Left lung (tissue), 14 donors: ENCODE measurements around the gene ARHGEF18. TPM values are rescaled to one million over a fixed set of nuclear protein-coding genes. Genes with fewer than 3 reads are reported as not detected.

Experiments
- ATAC-seq: fragments of 200-7000 bp; cut with Tn5 transposase; one replicate; pipeline ENCODE4 v1.9.1; 2020; ENCODE audit warnings: moderate library complexity
- DNase-seq, 4 donors: peaks; one replicate each; pipeline ENCODE4 v3.0.0-alpha.2; 2013 to 2020
- H3K27ac ChIP-seq, 2 donors: fragments of 200-600 bp; sonication (generic) in 1 of 2; one replicate each; pipeline versions ENCODE4 v1.5.0 to v1.8.0; 2020 to 2021
- H3K27me3 ChIP-seq, 2 donors: fragments of 200-600 bp; sonication (generic) in 1 of 2; one replicate each; pipeline versions ENCODE4 v1.5.0 to v1.8.0; 2020 to 2021
- H3K36me3 ChIP-seq, 2 donors: fragments of 200-600 bp; sonication (generic) in 1 of 2; one replicate each; pipeline versions ENCODE4 v1.5.0 to v1.8.0; 2020 to 2021
- H3K4me1 ChIP-seq, 2 donors: fragments of 200-600 bp; one replicate each; pipeline ENCODE4 v1.8.0; 2021
- H3K4me3 ChIP-seq, 2 donors: fragments of 200-600 bp; sonication (generic) in 1 of 2; one replicate each; pipeline versions ENCODE4 v1.5.0 to v1.8.0; 2020 to 2021; ENCODE audit warnings: mild to moderate bottlenecking in 1 of 2
- H3K9me3 ChIP-seq, 2 donors: fragments of 200-600 bp; sonication (generic) in 1 of 2; one replicate each; pipeline versions ENCODE4 v1.5.0 to v1.8.0; 2020 to 2021
- CTCF ChIP-seq, 2 donors: fragments of 200-600 bp; sonication (generic) in 1 of 2; IDR thresholded peaks; one replicate each; pipeline versions ENCODE4 v1.5.0 to v1.8.0; 2021; ENCODE audit warnings: antibody characterized with exemption in 2 of 2
- intact Hi-C, 2 donors: fragments of 100-400 bp; cut with DNase I; formaldehyde crosslinking; loops; one replicate each; pipeline versions ENCODE4 v1.11.2 to v1.14.2; 2022
- long read RNA-seq, 12 donors: library from polyadenylated mRNA in 2 of 12; unstranded in 2 of 12; transcript quantifications; one replicate each; pipeline ENCODE4 v2.0.0 and lab custom pipeline, GENCODE V29; 2019 to 2026
- polyA plus RNA-seq, 6 donors: library from polyadenylated mRNA; unstranded; fragments of 120-200 nt; gene quantifications; one replicate each; pipeline ENCODE4 v1.2.1, GENCODE V29; 2013; ENCODE audit not compliant: insufficient read length in 6 of 6
- total RNA-seq, 2 donors: library from RNA; stranded (reverse); fragmentation: NEBNext Ultra II Directional; extraction: Animal tissue kit (Norgen Biotek cat#: 25700); gene quantifications; one replicate each; pipeline ENCODE4 v1.2.1, GENCODE V29; 2021
- donor health status: DM: no; HTN: yes; CAD: no.
- donor health status: DM: no; HTN: no; CAD: no.

Gene ARHGEF18
- total RNA-seq: 10 to 100 TPM; 42.8 to 61.2 TPM
- polyA plus RNA-seq: 10 to 100 TPM; 24.6 to 35.3 (median 28.7) TPM
- long read RNA-seq, donor 1: 0 reads
- long read RNA-seq, donor 2: 0 reads
- long read RNA-seq, donor 3: 0 reads
- long read RNA-seq, donor 4, partial matches to known transcripts: 6 of 16 reads
- long read RNA-seq, donor 4, other reads (novel, unspliced or antisense): 10 of 16 reads
- long read RNA-seq, donor 5: 0 reads
- long read RNA-seq, donor 6, partial matches to known transcripts: 9 of 9 reads
- long read RNA-seq, donor 6, other reads (novel, unspliced or antisense): 0 of 9 reads
- long read RNA-seq, donor 7, partial matches to known transcripts: 5 of 5 reads
- long read RNA-seq, donor 7, other reads (novel, unspliced or antisense): 0 of 5 reads
- long read RNA-seq, donor 8: 0 reads
- long read RNA-seq, donor 9: 0 reads
- long read RNA-seq, donor 10, partial matches to known transcripts: 3 of 6 reads
- long read RNA-seq, donor 10, other reads (novel, unspliced or antisense): 3 of 6 reads
- long read RNA-seq, donor 11: 0 reads
- long read RNA-seq, donor 12: 0 reads

DNA sequence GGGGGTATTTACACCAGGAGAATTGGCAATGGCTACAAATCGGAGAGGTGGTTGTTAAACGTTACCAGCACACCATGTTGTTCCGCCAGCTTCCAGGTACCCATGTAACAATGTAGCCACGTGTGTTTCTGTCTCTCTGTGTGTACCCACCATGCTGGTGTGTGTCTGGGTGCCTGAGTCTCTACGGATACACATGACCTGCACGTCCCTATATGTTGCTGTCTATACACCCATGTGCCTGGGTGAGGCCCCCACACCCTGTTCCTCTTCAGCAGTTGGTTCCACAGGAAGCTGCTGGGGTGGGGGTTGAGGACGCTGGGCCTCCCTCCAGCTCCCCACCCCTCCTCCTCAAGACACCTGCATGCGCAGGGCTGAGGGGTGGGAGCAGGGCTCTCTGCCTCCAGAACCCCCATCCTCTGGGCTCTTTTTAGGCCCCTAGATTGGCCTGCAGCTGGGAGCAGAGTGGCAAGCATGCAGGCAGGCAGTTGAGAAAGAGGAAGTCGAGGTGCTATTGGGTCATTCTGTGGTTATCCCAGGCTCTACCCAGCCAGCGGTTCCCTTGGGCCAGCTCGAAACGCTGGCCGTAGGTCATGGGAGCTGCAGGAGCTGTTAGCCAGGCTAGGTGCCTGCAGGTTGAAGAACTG, at the start of gene ARHGEF18:
ARHGEF18 (plus strand) TSS at position 351 of the 644 bp plus-strand sequence. CDS start 13,954 bp downstream, outside the sequence.
- Histone ChIP-seq H3K4me1 (peaks cover 0 to 42% of the 10 kb centered on the region in 2 donors), H3K36me3 (no peaks in the 10 kb centered on the region), H3K27me3 (no peaks in the 10 kb centered on the region), H3K9me3 (peaks cover 0 to 9% of the 10 kb centered on the region in 2 donors), H3K4me3 (peak within 1 kb of the TSS in 1 of 2 donors; percentile 31), H3K27ac (peak within 1 kb of the TSS in 1 of 2 donors; percentile 82)
- peak; percentile 80 for ATAC-seq
- intact Hi-C loops: no loop called here
- no peak for TF ChIP-seq CTCF (IDR thresholded peaks at IDR 0.05)
- DNase-seq: peak in 2 of 4 donors; percentile 73 to 88

GRCh38 chr19:7301525-7301924, 47.2 kb upstream of the ARHGEF18 start:
- ATAC-seq: no peak
- no peaks in the 10 kb centered on the region for H3K36me3 ChIP-seq
- TF ChIP-seq CTCF (IDR thresholded peaks at IDR 0.05): no peak
- H3K9me3 ChIP-seq: no peaks in the 10 kb centered on the region
- H3K27ac ChIP-seq: no peak overlapping the region
- H3K4me3 ChIP-seq: no peak overlapping the region
- no peak for DNase-seq
- peaks cover 0 to 2% of the 10 kb centered on the region in 2 donors for H3K4me1 ChIP-seq
- peaks cover 0 to 9% of the 10 kb centered on the region in 2 donors for H3K27me3 ChIP-seq
- intact Hi-C loops: no loop called here

DNA sequence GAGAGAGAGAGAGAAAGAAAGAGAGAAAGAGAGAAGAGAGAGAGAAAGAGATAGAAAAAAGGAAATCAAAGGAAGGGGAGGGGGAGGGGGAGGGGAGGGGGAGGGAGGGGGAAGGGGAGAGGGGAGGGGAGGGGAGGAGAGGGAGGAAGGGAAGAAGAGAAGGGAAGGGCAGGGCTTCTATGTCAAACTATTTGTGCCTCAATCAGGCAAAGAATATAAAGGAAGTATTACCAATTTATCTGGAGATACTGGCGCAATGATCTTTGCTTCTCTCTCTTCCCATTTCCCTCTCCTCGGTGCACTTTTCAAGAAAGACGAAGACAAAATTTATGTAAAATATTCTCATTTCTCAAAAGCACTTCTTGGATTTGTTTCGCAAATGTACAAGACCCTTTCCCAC, 45.3 kb upstream of the ARHGEF18 start:
- no peak for TF ChIP-seq CTCF (IDR thresholded peaks at IDR 0.05)
- ATAC-seq (no peak), DNase-seq (no peak)
- H3K4me1 ChIP-seq: peaks cover 0 to 2% of the 10 kb centered on the region in 2 donors
- H3K27ac ChIP-seq: no peak overlapping the region
- H3K4me3 ChIP-seq: no peak overlapping the region
- H3K27me3 ChIP-seq: peaks cover 0 to 9% of the 10 kb centered on the region in 2 donors
- intact Hi-C loops: no loop called here
- H3K36me3 ChIP-seq: no peaks in the 10 kb centered on the region
- H3K9me3 ChIP-seq: no peaks in the 10 kb centered on the region

GRCh38 chr19:7304200-7304599, 44.5 kb upstream of the ARHGEF18 start:
- Histone ChIP-seq H3K4me1 (peaks cover 0 to 2% of the 10 kb centered on the region in 2 donors), H3K36me3 (no peaks in the 10 kb centered on the region), H3K4me3 (no peak overlapping the region), H3K27ac (no peak overlapping the region), H3K9me3 (no peaks in the 10 kb centered on the region), H3K27me3 (peaks cover 0 to 5% of the 10 kb centered on the region in 2 donors)
- ATAC-seq: peak; percentile 22
- intact Hi-C loops: no loop called here
- TF ChIP-seq CTCF (IDR thresholded peaks at IDR 0.05): no peak
- no peak for DNase-seq
